ENCODE results near the gene PRDX1. TPM values are rescaled to one million over a fixed set of nuclear protein-coding genes. Genes with fewer than 3 reads are reported as not detected.

PRDX1 gene
- total and polyA plus RNA-seq, 2 of the 13 experiments (the other 11 are each of a cell fraction or from before 2014, with no cell fraction given): 761 to 1,898 TPM

GRCh38 chr1:45543581-45544417 lies 22.1 kb upstream of the PRDX1 start (continued):
- TF ChIP-seq ZNF83 (CRISPR knock-in tag; IDR thresholded peaks at IDR 0.05; ENCODE audit: borderline replicate concordance): no peak
- TF ChIP-seq, protein P1, sequence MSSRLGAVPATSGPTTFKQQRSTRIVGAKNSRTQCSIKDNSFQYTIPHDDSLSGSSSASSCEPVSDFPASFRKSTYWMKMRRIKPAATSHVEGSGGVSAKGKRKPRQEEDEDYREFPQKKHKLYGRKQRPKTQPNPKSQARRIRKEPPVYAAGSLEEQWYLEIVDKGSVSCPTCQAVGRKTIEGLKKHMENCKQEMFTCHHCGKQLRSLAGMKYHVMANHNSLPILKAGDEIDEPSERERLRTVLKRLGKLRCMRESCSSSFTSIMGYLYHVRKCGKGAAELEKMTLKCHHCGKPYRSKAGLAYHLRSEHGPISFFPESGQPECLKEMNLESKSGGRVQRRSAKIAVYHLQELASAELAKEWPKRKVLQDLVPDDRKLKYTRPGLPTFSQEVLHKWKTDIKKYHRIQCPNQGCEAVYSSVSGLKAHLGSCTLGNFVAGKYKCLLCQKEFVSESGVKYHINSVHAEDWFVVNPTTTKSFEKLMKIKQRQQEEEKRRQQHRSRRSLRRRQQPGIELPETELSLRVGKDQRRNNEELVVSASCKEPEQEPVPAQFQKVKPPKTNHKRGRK (CRISPR knock-in tag; IDR thresholded peaks at IDR 0.05): 0 out of 2 replicates have a peak, but pooled peaks have one; percentile 40
- TF ChIP-seq PATZ1 (CRISPR knock-in tag; IDR thresholded peaks at IDR 0.05): peak; percentile 13; the same call in 1 of the 2 replicates

- peak; percentile 67 for ATAC-seq
- no peaks in the 10 kb centered on the region for H3K79me2 ChIP-seq (ENCODE audit: insufficient read depth, low read length)
- no peak overlapping the region for H2AFZ ChIP-seq (ENCODE audit: low read length)
- DNase-seq (ENCODE audit: low spot score): peak; percentile 90
- intact Hi-C loops (cut with micrococcal nuclease; ENCODE audit: unreplicated experiment) (no loop called here), in situ Hi-C loops (cut with HindIII; ENCODE audit: extremely low pct_ligation_motif_present, low pct_unique_long_range_greater_than_20kb) (no loop called here)
- peak overlapping the region; percentile 36 for H3K9ac ChIP-seq (ENCODE audit: insufficient read depth, low read depth, low read length)
- peak overlapping the region in 1 of 3 experiments; percentile 5; a peak in 2 of 6 replicates for H3K4me3 ChIP-seq (replicated peaks in 1 of 3; ENCODE audit: insufficient read depth in 1 of 3, low read depth in 2 of 3, low read length in 3 of 3)
- no peaks in the 10 kb centered on the region for H4K20me1 ChIP-seq (ENCODE audit: insufficient read depth, low read length)
- 0% methylated on average over 4 of the region's 4 CpGs for WGBS (ENCODE audit: low lambda C conversion rate)
- H3K9me3 ChIP-seq (ENCODE audit: low read length): no peaks in the 10 kb centered on the region
- H3K27ac ChIP-seq (ENCODE audit: extremely low read length, insufficient read depth, low read length): peak overlapping the region; percentile 69
- BruUV-seq (replicated peaks): no TSS peak
- no peaks in the 10 kb centered on the region for H3K36me3 ChIP-seq (replicated peaks in 1 of 2; ENCODE audit: control insufficient read depth in 1 of 2, insufficient read depth in 2 of 2, low read length in 2 of 2)
- H3K4me1 ChIP-seq (ENCODE audit: insufficient read depth, low read length): peaks cover 50% of the 10 kb centered on the region
- H3K4me2 ChIP-seq (ENCODE audit: low read depth, low read length): peak overlapping the region; percentile 71
- peak; percentile 95 for FAIRE-seq
- H3K27me3 ChIP-seq (ENCODE audit: control insufficient read depth in 1 of 2, insufficient read depth in 2 of 2, low read length in 2 of 2): no peaks in the 10 kb centered on the region
- ChIA-PET CTCF (ENCODE audit: low intra/inter-chr PET ratio, low total read pairs) (no interaction called here), POLR2A (interaction anchor here (0.5 to 29.7 kb wide), 12 partner anchors 9 to 743 kb away, joined by 3 to 690 read pairs (median 6); partner anchors contain the start of genes AKR1A1, CCDC163, MMACHC and MUTYH)
- TF ChIP-seq ZBTB7A (CRISPR knock-in tag; IDR thresholded peaks at IDR 0.05) (no peak), ZNF280B (CRISPR knock-in tag; IDR thresholded peaks at IDR 0.05; ENCODE audit: borderline replicate concordance) (no peak), KLF13 (CRISPR knock-in tag; IDR thresholded peaks at IDR 0.05) (no peak), CERS6 (CRISPR knock-in tag; IDR thresholded peaks at IDR 0.05) (no peak), ETV5 (CRISPR knock-in tag; IDR thresholded peaks at IDR 0.05; ENCODE audit: borderline replicate concordance) (peak; percentile 75; the same call in 1 of the 2 replicates), REPIN1 (CRISPR knock-in tag; IDR thresholded peaks at IDR 0.05; ENCODE audit: borderline replicate concordance, low read depth) (no peak), RBM22 (optimal IDR thresholded peaks at IDR 0.05; ENCODE audit: low read length) (no peak), PATZ1 (CRISPR knock-in tag; IDR thresholded peaks at IDR 0.05) (peak; percentile 86)
Observed at GRCh38 chr1:45542591-45542990, 20.9 kb upstream of the PRDX1 start.

Measured in HepG2 (cell line).